HCT116 (cell line): Measurements from ENCODE around the gene LYST.

ENCODE experiments used
- CEBPB ChIP-seq: IDR thresholded peaks from 2 replicates; pipeline ENCODE4 v1.6.1; 2012; ENCODE audit warnings: low read depth
- CTCF ChIP-seq, 3 experiments: fragments of 200-600 bp in 1 of 3; sonication (generic) in 1 of 3; IDR thresholded peaks in 2 of 3; conservative IDR thresholded peaks in 1 of 3; 2 replicates each; pipeline ENCODE4 v1.5.1; 2012 to 2017; ENCODE audit warnings: low read depth in 2 of 3, low read length in 2 of 3, antibody characterized with exemption in 1 of 3, borderline replicate concordance in 1 of 3, control low read depth in 1 of 3, mild to moderate bottlenecking in 1 of 3, mixed read lengths in 1 of 3, mixed run types in 1 of 3, moderate library complexity in 1 of 3; ENCODE audit not compliant: insufficient read depth in 1 of 3
- EZH2phosphoT487 ChIP-seq: fragments of 200-600 bp; IDR thresholded peaks from 2 replicates; pipeline ENCODE4 v1.6.1; 2018; ENCODE audit warnings: antibody characterized with exemption, borderline replicate concordance
- POLR2A ChIP-seq: IDR thresholded peaks from 2 replicates; pipeline ENCODE4 v1.7.0; 2011; ENCODE audit warnings: borderline replicate concordance; ENCODE audit not compliant: insufficient read depth, insufficient read length; ENCODE audit errors: extremely low read depth
- POLR2AphosphoS5 ChIP-seq: IDR thresholded peaks from 2 replicates; pipeline ENCODE4 v1.6.1; 2011; ENCODE audit warnings: mild to moderate bottlenecking, low read depth, low read length, moderate library complexity
- RAD21 ChIP-seq: IDR thresholded peaks from 2 replicates; pipeline ENCODE4 v1.6.1; 2012; ENCODE audit warnings: low read depth, mild to moderate bottlenecking
- YY1 ChIP-seq: IDR thresholded peaks from 2 replicates; pipeline ENCODE4 v1.6.1; 2011; ENCODE audit warnings: low read length, low read depth, moderate library complexity, mild to moderate bottlenecking; ENCODE audit not compliant: insufficient replicate concordance; ENCODE audit errors: extremely low read depth

- TF ChIP-seq CTCF (IDR thresholded peaks at IDR 0.05 in 2 of 3, conservative IDR thresholded peaks at IDR 0.05 in 1 of 3; ENCODE audit: borderline replicate concordance in 1 of 3, insufficient read depth in 1 of 3, low read depth in 2 of 3, low read length in 2 of 3), result no peak
- no peak for TF ChIP-seq EZH2phosphoT487
- no peak for TF ChIP-seq POLR2AphosphoS5
- TF ChIP-seq RAD21, result no peak
- no peak for TF ChIP-seq POLR2A
- no peak for TF ChIP-seq YY1
- no peak for TF ChIP-seq CEBPB
These were observed 234.0 kb downstream of the LYST start for GRCh38 chr1:235632506-235633401.
